HUES6 (cell line): ENCODE data around the gene PIGU.

ENCODE experiments used
- H3K27ac ChIP-seq: 2 replicates; pipeline ENCODE4 v1.7.0; 2013; ENCODE audit warnings: low read depth, mild to moderate bottlenecking, low read length, inconsistent platforms
- H3K27me3 ChIP-seq: 2 replicates; pipeline ENCODE4 v1.6.1; 2013; ENCODE audit warnings: low read length; ENCODE audit not compliant: control insufficient read depth, insufficient read depth
- H3K36me3 ChIP-seq: 2 replicates; pipeline ENCODE4 v1.6.1; 2013; ENCODE audit warnings: low read length; ENCODE audit not compliant: control insufficient read depth, insufficient read depth
- H3K4me1 ChIP-seq: 2 replicates; pipeline ENCODE4 v1.6.1; 2013; ENCODE audit warnings: low read length; ENCODE audit not compliant: control insufficient read depth, insufficient read depth
- H3K4me3 ChIP-seq: 2 replicates; pipeline ENCODE4 v1.5.1; 2013; ENCODE audit warnings: low read depth, low read length
- H3K9ac ChIP-seq: one replicate; pipeline ENCODE4 v1.6.1; 2013; ENCODE audit warnings: mild to moderate bottlenecking, low read length
- H3K9me3 ChIP-seq: 2 replicates; pipeline ENCODE4 v1.6.1; 2013; ENCODE audit warnings: low read depth, low read length; ENCODE audit not compliant: control insufficient read depth, insufficient read depth

The PIGU gene

GRCh38 chr20:34634392-34634791 is 42.5 kb downstream of the PIGU start:
- Histone ChIP-seq H3K9ac (no peak overlapping the region), H3K4me1 (no peaks in the 10 kb centered on the region), H3K9me3 (no peaks in the 10 kb centered on the region), H3K27ac (no peak overlapping the region), H3K27me3 (no peaks in the 10 kb centered on the region), H3K36me3 (peaks cover 44% of the 10 kb centered on the region), H3K4me3 (no peak overlapping the region)

- Histone ChIP-seq H3K27ac (no peak overlapping the region), H3K9me3 (no peaks in the 10 kb centered on the region), H3K4me3 (no peak overlapping the region), H3K27me3 (no peaks in the 10 kb centered on the region), H3K36me3 (peaks cover 38% of the 10 kb centered on the region), H3K4me1 (no peaks in the 10 kb centered on the region), H3K9ac (no peak overlapping the region)
These were observed 43.9 kb downstream of the PIGU start for GRCh38 chr20:34632870-34633452.

GRCh38 chr20:34629904-34630303 is 47.0 kb downstream of the PIGU start:
- no peak overlapping the region for H3K4me3 ChIP-seq
- H3K27ac ChIP-seq: no peak overlapping the region
- H3K36me3 ChIP-seq: peaks cover 23% of the 10 kb centered on the region
- H3K4me1 ChIP-seq: no peaks in the 10 kb centered on the region
- no peaks in the 10 kb centered on the region for H3K9me3 ChIP-seq
- H3K9ac ChIP-seq: no peak overlapping the region
- no peaks in the 10 kb centered on the region for H3K27me3 ChIP-seq

GRCh38 chr20:34629342-34629741 is 47.5 kb downstream of the PIGU start:
- Histone ChIP-seq H3K36me3 (peaks cover 17% of the 10 kb centered on the region), H3K27ac (no peak overlapping the region)

GRCh38 chr20:34628026-34628425 is 48.9 kb downstream of the PIGU start:
- H3K4me1 ChIP-seq: no peaks in the 10 kb centered on the region
- no peak overlapping the region for H3K9ac ChIP-seq
- H3K36me3 ChIP-seq: peaks cover 10% of the 10 kb centered on the region
- no peaks in the 10 kb centered on the region for H3K27me3 ChIP-seq
- no peak overlapping the region for H3K27ac ChIP-seq
- no peaks in the 10 kb centered on the region for H3K9me3 ChIP-seq
- H3K4me3 ChIP-seq: no peak overlapping the region

More at GRCh38 chr20:34629342-34629741, 47.5 kb downstream of the PIGU start:
- Histone ChIP-seq H3K27me3 (no peaks in the 10 kb centered on the region), H3K9ac (no peak overlapping the region), H3K9me3 (no peaks in the 10 kb centered on the region), H3K4me1 (no peaks in the 10 kb centered on the region), H3K4me3 (no peak overlapping the region)

- Histone ChIP-seq H3K27ac (no peak overlapping the region), H3K4me3 (no peak overlapping the region), H3K9me3 (no peaks in the 10 kb centered on the region), H3K27me3 (no peaks in the 10 kb centered on the region), H3K36me3 (peaks cover 13% of the 10 kb centered on the region), H3K4me1 (no peaks in the 10 kb centered on the region), H3K9ac (no peak overlapping the region)
These were observed 49.4 kb downstream of the PIGU start for GRCh38 chr20:34627458-34627857.

GRCh38 chr20:34626992-34627391 is 49.9 kb downstream of the PIGU start:
- Histone ChIP-seq H3K27me3 (no peaks in the 10 kb centered on the region), H3K4me3 (no peak overlapping the region), H3K36me3 (peaks cover 16% of the 10 kb centered on the region), H3K9ac (no peak overlapping the region), H3K9me3 (no peaks in the 10 kb centered on the region), H3K4me1 (no peaks in the 10 kb centered on the region), H3K27ac (no peak overlapping the region)

- Histone ChIP-seq H3K9ac (no peak overlapping the region), H3K27ac (no peak overlapping the region), H3K27me3 (no peaks in the 10 kb centered on the region), H3K9me3 (no peaks in the 10 kb centered on the region), H3K4me3 (no peak overlapping the region), H3K4me1 (no peaks in the 10 kb centered on the region), H3K36me3 (peaks cover 28% of the 10 kb centered on the region)
These were observed 52.3 kb downstream of the PIGU start for GRCh38 chr20:34624629-34625028.

- Histone ChIP-seq H3K27me3 (no peaks in the 10 kb centered on the region), H3K9me3 (no peaks in the 10 kb centered on the region), H3K4me1 (no peaks in the 10 kb centered on the region), H3K9ac (no peak overlapping the region), H3K36me3 (peaks cover 27% of the 10 kb centered on the region), H3K4me3 (no peak overlapping the region), H3K27ac (no peak overlapping the region)
These were observed 54.0 kb downstream of the PIGU start for GRCh38 chr20:34622821-34623451.

GRCh38 chr20:34621383-34622367 is 55.2 kb downstream of the PIGU start:
- Histone ChIP-seq H3K4me3 (no peak overlapping the region), H3K4me1 (no peaks in the 10 kb centered on the region), H3K9ac (no peak overlapping the region), H3K27ac (no peak overlapping the region), H3K9me3 (peaks cover 3% of the 10 kb centered on the region; the same call in 1 of the 2 replicates), H3K36me3 (peaks cover 38% of the 10 kb centered on the region), H3K27me3 (no peaks in the 10 kb centered on the region)

- Histone ChIP-seq H3K36me3 (peaks cover 40% of the 10 kb centered on the region), H3K4me3 (no peak overlapping the region), H3K27me3 (no peaks in the 10 kb centered on the region), H3K9me3 (peaks cover 3% of the 10 kb centered on the region; the same call in 1 of the 2 replicates), H3K9ac (no peak overlapping the region), H3K4me1 (no peaks in the 10 kb centered on the region), H3K27ac (no peak overlapping the region)
These were observed 55.9 kb downstream of the PIGU start for GRCh38 chr20:34621036-34621343.
